ENCODE results near the gene TIE1. TPM values are rescaled to one million over a fixed set of nuclear protein-coding genes. Genes with fewer than 3 reads are reported as not detected.
A peak's percentile ranks its signal among the peaks of the same experiment; 100 is the strongest.
"Not testable (repeated sequence)": the region's sequence is repeated elsewhere in the genome, so short reads cannot be mapped to it uniquely, and the experiment has no call there.

TIE1 gene
- polyA plus RNA-seq, 4 donors: 44.9 to 64.8 (median 53.8) TPM

DNA sequence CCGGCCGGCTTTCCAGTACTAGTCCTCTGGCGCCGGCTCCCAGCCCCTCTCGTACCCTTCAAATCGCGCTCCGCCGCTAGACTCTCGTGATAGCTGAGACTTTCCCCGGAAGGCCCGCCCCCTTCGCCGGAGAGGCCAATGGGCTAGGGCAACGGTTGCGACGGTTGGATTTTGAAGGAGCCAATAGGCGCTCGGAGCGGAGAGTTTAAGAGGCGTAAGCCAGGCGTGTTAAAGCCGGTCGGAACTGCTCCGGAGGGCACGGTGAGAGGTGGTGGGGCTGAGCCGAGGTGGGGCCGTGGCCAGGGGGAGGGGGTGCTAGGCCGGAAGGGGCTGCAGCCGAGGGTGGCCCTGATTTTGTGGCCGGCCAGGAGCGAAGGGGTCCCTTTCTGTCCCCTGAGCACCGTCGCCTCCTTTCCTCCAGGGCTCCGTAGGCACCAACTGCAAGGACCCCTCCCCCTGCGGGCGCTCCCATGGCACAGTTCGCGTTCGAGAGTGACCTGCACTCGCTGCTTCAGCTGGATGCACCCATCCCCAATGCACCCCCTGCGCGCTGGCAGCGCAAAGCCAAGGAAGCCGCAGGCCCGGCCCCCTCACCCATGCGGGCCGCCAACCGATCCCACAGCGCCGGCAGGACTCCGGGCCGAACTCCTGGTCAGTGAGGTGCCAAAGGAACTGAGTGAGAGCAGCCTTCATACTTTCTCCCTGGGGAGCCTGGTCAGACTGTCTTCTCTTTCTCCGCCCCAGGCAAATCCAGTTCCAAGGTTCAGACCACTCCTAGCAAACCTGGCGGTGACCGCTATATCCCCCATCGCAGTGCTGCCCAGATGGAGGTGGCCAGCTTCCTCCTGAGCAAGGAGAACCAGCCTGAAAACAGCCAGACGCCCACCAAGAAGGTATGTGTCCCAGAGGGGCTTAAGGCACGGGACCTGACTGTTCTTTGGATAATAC lies 58.2 kb downstream of the TIE1 start, which contains the start of gene CDC20:
CDC20 (plus strand) TSS at position 236 of the 948 bp plus-strand sequence; CDS start at position 471, 235 bp downstream.
- peak; percentile 88 to 96 (median 90) for DNase-seq (ENCODE audit: low read depth in 4 of 4, low spot score in 2 of 4)

DNA sequence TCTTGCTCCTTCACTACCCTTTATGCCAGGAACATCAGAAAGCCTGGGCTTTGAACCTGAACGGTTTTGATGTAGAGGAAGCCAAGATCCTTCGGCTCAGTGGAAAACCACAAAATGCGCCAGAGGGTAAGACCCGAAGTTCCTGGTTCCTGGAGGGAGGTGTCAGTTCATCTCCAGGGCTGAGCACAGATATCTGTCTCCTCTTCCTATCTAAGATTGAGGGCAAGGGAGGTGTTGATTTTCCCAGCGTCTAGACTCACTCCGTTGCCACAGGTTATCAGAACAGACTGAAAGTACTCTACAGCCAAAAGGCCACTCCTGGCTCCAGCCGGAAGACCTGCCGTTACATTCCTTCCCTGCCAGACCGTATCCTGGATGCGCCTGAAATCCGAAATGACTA lies 58.9 kb downstream of the TIE1 start:
- DNase-seq (ENCODE audit: low read depth in 4 of 4, low spot score in 2 of 4): no peak

DNA sequence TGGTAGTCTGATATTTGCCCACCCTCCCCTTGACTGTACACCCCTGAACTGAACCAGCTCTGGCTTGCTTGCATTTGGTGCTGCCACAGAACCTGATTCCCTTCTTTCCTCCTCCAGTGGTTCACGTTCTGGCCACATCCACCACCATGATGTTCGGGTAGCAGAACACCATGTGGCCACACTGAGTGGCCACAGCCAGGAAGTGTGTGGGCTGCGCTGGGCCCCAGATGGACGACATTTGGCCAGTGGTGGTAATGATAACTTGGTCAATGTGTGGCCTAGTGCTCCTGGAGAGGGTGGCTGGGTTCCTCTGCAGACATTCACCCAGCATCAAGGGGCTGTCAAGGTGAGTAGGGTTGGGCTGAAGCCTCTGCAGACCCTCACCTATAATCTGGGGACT lies 59.8 kb downstream of the TIE1 start:
- DNase-seq (ENCODE audit: low read depth in 4 of 4, low spot score in 2 of 4): no peak

DNA sequence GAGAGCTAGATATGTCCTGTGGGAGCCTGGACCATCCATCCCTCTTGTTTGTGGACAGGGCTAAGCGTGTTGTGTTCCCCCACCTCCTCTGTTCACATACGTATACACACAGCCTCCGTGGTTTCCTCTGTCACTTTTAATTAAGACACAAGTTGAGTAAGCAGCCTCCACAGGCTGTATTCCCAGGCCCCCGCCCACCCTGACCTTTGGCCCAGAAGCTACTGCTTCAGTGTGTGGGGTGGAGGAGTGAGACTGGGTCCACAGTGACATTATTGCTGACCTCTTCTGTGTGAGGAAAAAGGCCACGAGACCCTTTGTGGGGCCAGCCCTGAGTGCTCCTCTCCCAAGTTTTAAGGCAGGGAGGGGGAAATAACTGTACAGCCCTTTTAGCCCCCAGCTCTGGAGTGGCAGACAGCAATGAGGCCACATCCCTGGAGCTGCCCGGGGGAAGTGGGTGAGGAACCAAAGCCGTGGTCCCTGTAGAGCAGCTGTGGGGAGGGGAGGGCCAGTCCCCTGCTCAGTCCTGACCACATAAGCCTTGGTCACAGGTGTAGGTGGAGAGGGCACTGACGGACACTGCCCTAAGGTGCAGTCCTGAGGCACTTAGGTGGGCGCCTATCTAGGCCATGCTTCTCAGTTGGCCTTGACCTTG lies 62.6 kb downstream of the TIE1 start:
- no peak for DNase-seq (ENCODE audit: low read depth in 4 of 4, low spot score in 2 of 4)

DNA sequence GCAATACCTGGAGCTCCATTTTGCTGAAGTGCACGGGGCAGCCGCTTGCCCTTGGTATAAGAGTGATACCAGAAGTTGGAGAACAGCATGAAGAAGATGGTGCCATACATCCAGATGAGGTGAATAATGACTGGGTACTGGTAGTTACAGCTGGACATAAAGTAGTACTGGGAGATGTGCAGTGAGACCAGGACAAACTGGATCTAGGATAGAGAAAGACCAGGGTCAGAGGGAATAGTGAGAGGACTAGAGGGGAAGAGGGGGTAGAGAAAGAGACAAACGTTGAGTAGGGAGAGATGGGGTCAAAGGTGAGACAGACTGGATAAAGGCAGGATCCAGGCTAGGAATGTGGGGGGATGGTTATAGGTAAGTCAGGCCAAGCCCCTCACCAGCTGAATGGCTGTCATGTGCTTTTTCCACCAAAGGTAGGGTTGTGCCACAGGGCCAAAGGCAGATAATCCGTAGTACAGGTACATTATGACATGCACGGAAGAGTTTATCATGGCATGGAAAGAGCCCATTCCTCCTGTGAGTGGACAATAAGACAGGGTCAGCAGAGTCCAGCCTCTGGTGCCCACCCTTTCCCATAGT lies 63.2 kb downstream of the TIE1 start:
- no peak for DNase-seq (ENCODE audit: low read depth in 4 of 4, low spot score in 2 of 4)

DNA sequence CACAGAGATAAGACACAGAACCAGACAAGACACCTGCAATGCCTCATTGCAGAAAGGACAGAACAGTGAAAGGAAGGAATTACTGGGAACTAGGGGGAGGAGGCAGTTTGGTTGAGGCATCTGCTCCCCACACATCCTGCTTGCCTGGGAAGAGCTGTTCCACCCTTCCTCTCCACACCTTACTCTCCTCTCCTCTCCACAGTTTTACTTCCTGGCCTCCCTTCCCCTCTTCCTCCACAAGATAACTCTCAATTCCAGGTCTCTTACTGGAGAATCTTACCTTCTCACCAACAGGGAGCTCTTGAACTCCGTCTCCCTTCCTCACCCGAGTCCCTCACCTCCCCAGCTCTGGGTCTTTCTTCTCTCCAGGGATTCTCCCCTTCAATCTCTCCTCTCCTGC lies 64.9 kb downstream of the TIE1 start:
- no peak for DNase-seq (ENCODE audit: low read depth in 4 of 4, low spot score in 2 of 4)

DNA sequence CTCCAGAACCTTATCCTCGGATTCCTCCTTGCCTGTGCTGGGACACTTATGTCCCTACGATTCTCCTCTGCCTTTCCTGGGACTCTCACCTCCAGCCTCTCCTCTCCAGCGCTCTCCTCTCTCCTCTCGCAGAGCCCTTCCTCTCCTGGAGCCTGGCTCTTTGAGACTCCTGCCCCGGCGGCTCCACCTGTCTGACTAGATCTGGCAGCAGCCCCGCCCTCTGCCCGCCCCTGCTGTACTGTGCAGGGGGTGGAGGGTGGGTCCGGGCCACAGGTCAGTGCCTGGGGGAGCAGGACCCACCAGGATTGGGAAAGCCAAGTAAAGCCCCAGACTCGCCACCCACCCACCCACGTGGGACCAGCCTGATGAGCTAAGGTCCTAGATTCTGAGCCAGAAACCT lies 65.4 kb downstream of the TIE1 start:
- no peak for DNase-seq (ENCODE audit: low read depth in 4 of 4, low spot score in 2 of 4)

DNA sequence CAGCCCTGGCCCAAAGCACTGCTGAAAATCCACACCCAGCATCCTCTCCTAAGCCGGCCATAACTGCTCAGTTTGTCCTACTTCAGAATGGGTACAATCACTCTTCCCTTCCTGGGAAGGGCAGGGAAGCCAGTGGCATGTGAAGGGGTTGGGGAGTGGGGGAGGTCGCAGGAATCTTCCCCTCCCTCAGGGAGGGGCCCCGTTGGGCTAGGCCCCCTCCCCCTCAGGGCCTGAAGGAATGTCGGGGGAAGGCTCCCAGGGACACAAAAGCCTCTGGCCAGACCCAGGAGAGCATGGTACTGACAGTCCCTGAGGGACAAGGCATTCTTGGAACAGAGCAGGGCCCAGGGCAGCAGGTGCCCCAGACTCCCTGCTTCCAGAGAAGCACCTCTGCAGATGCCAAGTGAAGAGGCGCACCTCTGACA lies 65.8 kb downstream of the TIE1 start:
- DNase-seq (ENCODE audit: low read depth in 4 of 4, low spot score in 2 of 4): no peak

DNA sequence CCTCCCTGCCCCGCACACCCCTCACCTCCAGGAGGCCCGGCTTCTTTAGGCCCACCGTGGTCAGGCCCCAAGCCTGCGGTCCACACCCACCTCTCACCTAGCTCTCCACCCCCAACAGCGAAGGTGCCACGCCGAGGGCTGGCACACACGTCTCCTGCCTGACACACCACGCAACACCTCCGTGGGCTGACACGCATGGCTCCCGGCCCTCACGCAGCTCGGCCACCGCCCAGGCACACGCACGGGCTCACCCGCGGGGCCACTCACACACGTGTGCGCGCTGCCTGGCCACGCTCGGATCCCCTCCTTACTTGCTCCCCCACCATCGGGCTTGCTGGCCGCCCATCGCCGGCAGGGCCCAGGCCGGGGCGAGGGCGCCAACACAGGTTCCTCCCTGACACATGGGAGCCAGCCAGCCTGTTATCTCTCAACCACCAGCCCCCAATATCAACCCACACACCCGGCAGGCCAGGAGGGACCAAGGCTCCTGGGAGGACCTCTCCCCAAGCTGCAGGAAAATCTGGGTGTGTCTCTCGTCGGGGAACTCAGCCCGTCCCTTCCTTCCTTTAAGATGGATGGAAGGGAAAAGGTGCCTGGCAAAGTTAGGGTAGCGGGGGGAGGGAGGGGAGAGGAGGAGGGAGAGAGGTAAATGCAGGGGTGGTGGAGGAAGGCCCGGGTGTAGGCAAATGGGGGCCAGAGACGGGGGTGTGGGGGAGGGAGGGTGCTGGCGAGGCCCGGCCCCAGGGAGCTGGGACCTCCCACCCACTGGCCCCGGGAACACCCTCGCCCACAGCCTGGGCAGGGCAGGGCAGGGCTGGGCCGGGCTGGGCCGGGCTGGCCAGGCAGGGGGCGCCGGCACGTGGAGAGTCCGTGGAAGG lies 66.5 kb downstream of the TIE1 start:
- DNase-seq (ENCODE audit: low read depth in 4 of 4, low spot score in 2 of 4): no peak

DNA sequence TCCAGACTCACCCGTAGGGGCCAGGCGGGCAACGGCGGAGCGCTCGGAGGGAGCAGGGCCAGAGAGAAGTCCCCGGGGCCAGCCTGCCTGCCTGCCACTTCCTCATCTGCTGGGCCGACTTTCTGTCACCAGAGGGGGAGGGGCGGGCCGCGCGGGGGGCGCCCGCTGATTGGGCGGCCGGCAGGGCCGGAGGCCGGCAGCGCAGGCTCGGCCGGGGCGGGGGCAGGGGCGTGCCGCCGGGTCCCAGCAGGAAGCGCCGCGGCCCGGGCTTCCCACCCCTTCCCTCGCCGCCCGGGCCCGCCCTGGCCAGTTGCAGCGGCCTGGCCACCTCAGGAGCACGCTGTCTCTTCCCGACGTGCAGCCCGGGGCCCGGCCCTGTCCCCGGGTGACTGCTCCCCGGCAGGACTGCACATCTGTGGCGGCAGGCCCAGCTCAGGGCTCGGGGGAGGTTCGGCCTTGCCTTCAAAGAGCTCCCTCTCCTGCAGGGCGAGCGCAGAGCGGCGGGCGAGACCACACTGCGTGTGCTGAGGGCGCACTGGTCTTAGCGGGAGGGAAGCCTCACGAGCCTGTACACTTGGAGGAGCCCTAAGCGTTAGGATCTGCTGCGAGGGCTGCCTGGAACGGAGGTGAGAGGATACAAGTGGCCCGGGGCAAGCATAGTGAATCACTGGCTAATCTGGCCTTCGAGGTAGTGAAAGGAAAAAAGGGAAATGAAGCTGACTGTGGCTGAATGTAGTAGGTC lies 67.3 kb downstream of the TIE1 start, which contains the start of gene ELOVL1:
ELOVL1 (minus strand) TSS at position 108 of the 742 bp plus-strand sequence. CDS start 2,402 bp downstream, outside the sequence.
- peak in 1 of 4 donors; percentile 76 for DNase-seq (ENCODE audit: low read depth in 4 of 4, low spot score in 2 of 4)

DNA sequence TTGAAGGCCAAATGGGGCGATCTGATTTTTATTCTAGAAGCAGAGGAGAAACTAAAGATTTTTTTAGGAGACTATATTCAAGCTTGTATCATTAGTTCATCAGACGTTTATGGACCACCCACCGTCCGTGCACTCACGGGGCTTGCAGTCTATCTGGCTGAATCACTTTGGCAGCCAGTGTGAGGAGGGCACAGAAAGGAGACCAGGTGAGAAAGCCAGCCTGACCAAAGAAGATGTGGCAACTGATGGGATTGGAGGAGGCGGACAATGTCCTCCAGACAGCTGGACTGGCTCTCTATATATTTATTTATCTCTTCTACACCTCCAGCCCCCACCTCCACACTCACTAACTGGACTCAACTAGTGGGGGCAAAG lies 67.9 kb downstream of the TIE1 start:
- DNase-seq (ENCODE audit: low read depth in 4 of 4, low spot score in 2 of 4): no peak

DNA sequence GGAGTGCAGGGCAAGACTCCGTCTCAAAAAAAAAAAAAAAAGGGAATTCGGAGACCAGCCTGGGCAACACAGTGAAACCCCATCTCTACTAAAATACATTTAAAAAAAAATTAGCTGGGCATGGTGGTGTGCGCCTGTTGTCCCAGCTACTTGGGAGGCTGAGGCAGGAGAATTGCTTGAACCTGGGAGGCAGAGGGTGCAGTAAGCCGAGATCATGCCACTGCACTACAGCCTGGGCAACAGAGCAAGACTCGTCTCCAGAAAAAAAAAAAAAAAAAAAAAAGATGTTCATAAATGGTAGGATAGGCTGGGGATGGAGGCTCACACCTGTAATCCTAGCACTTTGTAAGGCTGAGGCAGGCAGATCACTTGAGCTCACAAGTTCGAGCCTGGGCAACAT lies 69.0 kb downstream of the TIE1 start:
- DNase-seq (ENCODE audit: low read depth in 4 of 4, low spot score in 2 of 4): not testable (repeated sequence)

DNA sequence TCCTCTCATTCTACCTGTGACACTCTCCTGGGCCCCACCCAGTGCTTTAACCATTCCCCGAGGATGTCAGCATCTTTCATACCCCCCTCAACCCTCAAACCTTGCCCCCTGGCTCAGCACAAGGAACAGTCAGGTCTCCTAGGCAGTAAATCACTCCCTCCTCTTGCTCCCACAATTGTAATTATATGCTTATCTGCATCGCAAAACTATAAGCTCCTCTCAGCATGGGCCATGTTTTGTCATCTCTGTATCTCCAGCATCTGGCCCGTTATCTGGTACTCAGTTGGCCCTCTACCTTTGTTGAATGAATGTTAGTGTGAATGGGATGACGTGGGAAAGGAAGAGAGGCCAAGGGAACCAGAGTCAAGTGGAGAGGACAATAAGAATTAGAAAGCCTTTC lies 69.8 kb downstream of the TIE1 start:
- DNase-seq (ENCODE audit: low read depth in 4 of 4, low spot score in 2 of 4): no peak

DNA sequence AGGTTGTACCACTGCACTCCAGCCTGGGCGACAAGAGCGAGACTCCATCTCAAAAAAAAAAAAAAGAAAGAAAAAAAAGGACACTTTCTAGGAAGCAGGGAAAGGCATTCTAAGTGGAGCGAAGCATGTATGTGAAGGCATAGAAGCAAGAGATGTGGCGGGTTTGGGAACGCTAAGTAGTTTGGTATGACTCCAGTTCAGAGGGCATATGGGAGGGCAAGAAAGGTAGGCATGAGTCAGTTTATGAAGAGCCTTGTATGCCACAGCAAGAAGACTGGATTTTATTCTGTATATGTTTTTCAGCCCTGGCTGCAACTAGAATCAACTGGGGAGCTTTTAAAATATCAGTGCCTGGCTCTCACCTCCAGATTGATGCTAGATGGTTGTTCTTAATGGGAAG lies 71.4 kb downstream of the TIE1 start:
- no peak for DNase-seq (ENCODE audit: low read depth in 4 of 4, low spot score in 2 of 4)

Other genes starting within 250 kb of the TIE1 start
- gene EBNA1BP2, start 128.7 kb upstream of the TIE1 start, polyA plus RNA-seq (ENCODE audit: insufficient read length in 4 of 4): 10 to 100 TPM; 71.9 to 82.4 (median 72.6) TPM
- gene CFAP57, start 128.7 kb upstream of the TIE1 start, polyA plus RNA-seq (ENCODE audit: insufficient read length in 4 of 4): 1 to 10 TPM; 2.8 to 4.9 (median 4.0) TPM
- gene TMEM125, start 31.0 kb upstream of the TIE1 start, polyA plus RNA-seq (ENCODE audit: insufficient read length in 4 of 4): 10 to 100 TPM; 12.5 to 17.9 (median 14.3) TPM
- gene C1orf210, start 15.4 kb upstream of the TIE1 start, polyA plus RNA-seq (ENCODE audit: insufficient read length in 4 of 4): 10 to 100 TPM; 23.8 to 26.2 (median 24.8) TPM
- 1 to 10 TPM in 2 of 4 donors, under 1 TPM in 2; 0.30 to 1.5 (median 1.0) TPM for gene MPL, start 36.8 kb downstream of the TIE1 start, polyA plus RNA-seq (ENCODE audit: insufficient read length in 4 of 4)
- gene CDC20, start 58.0 kb downstream of the TIE1 start, polyA plus RNA-seq (ENCODE audit: insufficient read length in 4 of 4): 10 to 100 TPM; 31.0 to 44.2 (median 37.9) TPM
- 10 to 100 TPM; 74.6 to 83.9 (median 79.9) TPM for gene ELOVL1, start 67.0 kb downstream of the TIE1 start, polyA plus RNA-seq (ENCODE audit: insufficient read length in 4 of 4)
- gene MED8, start 88.8 kb downstream of the TIE1 start, polyA plus RNA-seq (ENCODE audit: insufficient read length in 4 of 4): 10 to 100 TPM; 37.5 to 41.8 (median 39.0) TPM
- gene SZT2, start 88.9 kb downstream of the TIE1 start, polyA plus RNA-seq (ENCODE audit: insufficient read length in 4 of 4): 10 to 100 TPM; 14.5 to 36.1 (median 22.5) TPM
- gene HYI, start 152.9 kb downstream of the TIE1 start, polyA plus RNA-seq (ENCODE audit: insufficient read length in 4 of 4): 10 to 100 TPM; 32.5 to 49.2 (median 43.6) TPM
- 100 to 1,000 TPM; 194 to 244 (median 205) TPM for gene PTPRF, start 229.9 kb downstream of the TIE1 start, polyA plus RNA-seq (ENCODE audit: insufficient read length in 4 of 4)